ENCODE results near the gene OLIG3.

OLIG3 gene

DNA sequence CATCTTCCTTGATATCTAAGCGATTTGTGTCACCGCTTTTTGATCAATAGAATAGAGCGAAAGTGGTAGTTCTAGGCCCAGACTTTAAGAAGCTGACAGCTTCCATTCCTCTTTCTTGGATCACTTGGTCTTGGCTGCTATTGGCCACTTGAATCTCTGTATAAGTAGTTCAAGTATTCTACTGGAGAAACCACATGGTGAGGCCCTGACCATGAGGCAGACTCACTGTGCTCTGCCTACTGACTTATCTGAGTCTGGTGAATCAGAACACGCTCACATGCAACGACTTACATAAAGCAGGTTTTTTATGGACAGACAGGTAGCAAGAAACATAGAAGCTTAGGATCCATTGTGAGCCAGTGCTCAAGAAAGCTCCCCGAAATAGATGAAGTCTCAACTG, 27.0 kb downstream of the OLIG3 start:
- DNase-seq (ENCODE audit: low read depth): no peak

DNA sequence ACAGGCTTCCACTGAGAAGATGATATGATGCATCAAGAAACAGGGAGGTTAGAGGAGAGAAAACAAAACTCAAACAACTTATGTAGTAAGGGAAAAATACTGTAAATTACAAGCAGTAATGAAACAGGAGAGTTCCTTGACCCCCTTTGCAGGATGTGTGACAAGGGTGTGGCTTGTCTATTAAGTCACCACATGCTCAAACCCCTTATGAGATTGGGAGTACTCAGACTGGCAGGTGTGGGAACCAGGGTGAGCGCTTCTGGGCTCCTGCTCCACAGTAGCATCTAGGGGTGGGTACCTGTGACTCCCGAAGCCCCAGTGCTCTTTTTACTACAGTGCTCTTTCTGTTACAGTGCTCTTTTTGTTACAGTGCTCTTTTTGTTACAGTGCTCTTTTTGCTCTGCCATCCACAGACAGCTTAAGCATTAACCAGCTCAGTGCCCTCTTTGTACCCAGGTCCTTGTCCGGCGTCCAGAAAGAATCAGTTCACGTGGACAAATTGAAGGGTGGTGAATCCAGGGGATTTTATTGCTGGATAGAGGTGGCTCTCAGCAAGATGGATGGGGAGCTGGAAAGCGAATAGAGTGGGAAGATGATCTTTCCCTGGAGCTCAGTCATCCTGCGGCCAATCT, 28.7 kb downstream of the OLIG3 start:
- DNase-seq (ENCODE audit: low read depth): no peak

DNA sequence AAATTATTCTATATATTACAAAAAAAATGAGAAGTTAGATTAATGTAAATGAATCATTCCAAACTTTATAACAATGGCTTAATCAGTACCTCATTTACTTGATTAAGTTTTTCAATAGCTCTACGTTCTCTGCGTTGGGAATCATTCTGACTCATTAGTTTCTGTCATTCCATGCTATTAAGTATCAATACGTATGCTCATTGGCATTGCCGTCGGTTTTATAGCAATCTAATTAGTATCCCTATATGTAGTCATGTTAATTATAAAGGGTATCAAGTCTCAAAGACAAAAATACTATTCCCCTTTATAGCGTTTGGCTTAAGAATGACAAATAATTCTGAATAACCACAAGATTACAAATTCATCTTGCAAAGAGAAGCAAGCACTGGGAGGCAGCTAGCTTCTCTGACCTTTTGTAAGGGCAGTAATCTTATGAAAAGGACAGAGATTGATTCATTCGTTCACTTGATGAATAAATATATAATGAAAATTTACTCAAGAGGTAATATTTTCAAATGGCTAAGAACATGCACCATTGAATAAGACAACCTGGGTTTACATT, 41.8 kb downstream of the OLIG3 start:
- DNase-seq (ENCODE audit: low read depth): no peak

DNA sequence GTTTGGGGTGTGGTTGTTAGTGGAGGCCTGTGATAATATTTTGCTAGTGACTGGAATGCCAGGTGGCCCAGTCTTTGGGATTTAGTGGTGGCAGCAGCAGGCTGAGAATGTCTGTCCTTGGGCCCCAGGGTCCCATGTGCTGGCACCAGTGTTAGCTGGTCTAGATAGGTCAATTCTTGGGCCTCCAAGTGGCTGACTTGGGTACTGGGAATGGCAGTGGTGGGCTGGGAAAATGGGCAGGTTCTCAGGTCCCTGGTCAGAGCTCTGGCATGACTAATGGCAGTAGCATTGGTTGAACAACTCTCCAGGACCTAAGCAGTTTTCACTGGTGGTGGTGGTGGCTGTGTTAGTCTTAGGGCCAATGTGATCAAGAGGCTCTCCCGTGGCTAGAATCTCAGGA, 50.3 kb downstream of the OLIG3 start:
- no peak for DNase-seq (ENCODE audit: low read depth)
